Neural cell (in vitro differentiated cells): ENCODE data around the gene GLB1L3. TPM values are rescaled to one million over a fixed set of nuclear protein-coding genes. Genes with fewer than 3 reads are reported as not detected.

Source experiments
- H2AFZ ChIP-seq: fragments of 200-600, 300-800 bp; sonication (generic), shearing (Covaris generic); 2 replicates; pipeline ENCODE4 v1.6.0; 2014; ENCODE audit warnings: low read depth, mild to moderate bottlenecking, antibody characterized with exemption, low read length, moderate library complexity
- H3F3A ChIP-seq: fragments of 200-600 bp; shearing (Covaris generic); 2 replicates; pipeline ENCODE4 v1.6.1; 2016; ENCODE audit warnings: mild to moderate bottlenecking, moderate library complexity, mixed read lengths, antibody characterized with exemption, low read length; ENCODE audit not compliant: insufficient read depth, poor library complexity, severe bottlenecking
- H3K27ac ChIP-seq: fragments of 200-600, 300-800 bp; sonication (generic), shearing (Covaris generic); 2 replicates; pipeline ENCODE4 v1.5.1; 2014; ENCODE audit warnings: mild to moderate bottlenecking, low read length, moderate library complexity
- H3K27me3 ChIP-seq: fragments of 300-800, 200-600 bp; sonication (generic), shearing (Covaris generic); 2 replicates; pipeline ENCODE4 v1.6.0; 2014; ENCODE audit warnings: mild to moderate bottlenecking, low read depth, low read length, moderate library complexity; ENCODE audit not compliant: insufficient read depth
- H3K36me3 ChIP-seq: fragments of 300-800, 200-600 bp; sonication (generic), shearing (Covaris generic); 2 replicates; pipeline ENCODE4 v1.5.1; 2014; ENCODE audit warnings: mild to moderate bottlenecking, antibody characterized with exemption, low read length, moderate library complexity; ENCODE audit not compliant: insufficient read depth
- H3K4me2 ChIP-seq: fragments of 300-800, 200-600 bp; sonication (generic), shearing (Covaris generic); 2 replicates; pipeline ENCODE4 v1.6.0; 2014; ENCODE audit warnings: mild to moderate bottlenecking, low read length
- H3K4me3 ChIP-seq: fragments of 300-800, 200-600 bp; sonication (generic), shearing (Covaris generic); 2 replicates; pipeline ENCODE4 v1.5.1; 2014; ENCODE audit warnings: mild to moderate bottlenecking, low read length, moderate library complexity
- H3K79me2 ChIP-seq: fragments of 200-600 bp; shearing (Covaris generic); replicated peaks from 2 replicates; pipeline ENCODE4 v1.6.0; 2014; ENCODE audit warnings: mild to moderate bottlenecking, low read length, moderate library complexity; ENCODE audit not compliant: insufficient read depth
- H3K9ac ChIP-seq: fragments of 300-800, 200-600 bp; sonication (generic), shearing (Covaris generic); 2 replicates; pipeline ENCODE4 v1.6.1; 2016; ENCODE audit warnings: mild to moderate bottlenecking, low read length, mixed read lengths
- H3K9me2 ChIP-seq: fragments of 200-600 bp; shearing (Covaris generic); 2 replicates; pipeline ENCODE4 v1.6.1; 2016; ENCODE audit warnings: mild to moderate bottlenecking, low read length, mixed read lengths; ENCODE audit not compliant: insufficient read depth
- H3K9me3 ChIP-seq: fragments of 200-600, 300-800 bp; sonication (generic), shearing (Covaris generic); 2 replicates; pipeline ENCODE4 v1.6.1; 2016; ENCODE audit warnings: mild to moderate bottlenecking, mixed run types, low read length, moderate library complexity, mixed read lengths
- H4K20me1 ChIP-seq: fragments of 200-600 bp; shearing (Covaris generic); 2 replicates; pipeline ENCODE4 v1.6.1; 2016; ENCODE audit warnings: mild to moderate bottlenecking, mixed run types; ENCODE audit not compliant: insufficient read depth
- EP300 ChIP-seq: fragments of 450-650 bp; conservative IDR thresholded peaks from 2 replicates; pipeline ENCODE4 v1.6.1; 2014; ENCODE audit warnings: antibody characterized with exemption, mild to moderate bottlenecking, moderate library complexity; ENCODE audit not compliant: poor library complexity, severe bottlenecking
- EZH2 ChIP-seq: fragments of 200-600, 300-800 bp; shearing (Covaris generic), sonication (generic); IDR thresholded peaks from 2 replicates; pipeline ENCODE4 v1.6.1; 2014; ENCODE audit warnings: antibody characterized with exemption, low read length, borderline replicate concordance, mild to moderate bottlenecking; ENCODE audit not compliant: insufficient read depth, poor library complexity, severe bottlenecking
- MXI1 ChIP-seq: fragments of 450-650 bp; conservative IDR thresholded peaks from 2 replicates; pipeline ENCODE4 v1.6.1; 2014; ENCODE audit warnings: antibody characterized with exemption, mild to moderate bottlenecking; ENCODE audit not compliant: poor library complexity, severe bottlenecking
- POLR2AphosphoS5 ChIP-seq: IDR thresholded peaks from 2 replicates; pipeline ENCODE4 v1.6.1; 2012
- RAD21 ChIP-seq: fragments of 450-650 bp; conservative IDR thresholded peaks from 2 replicates; pipeline ENCODE4 v1.6.1; 2014; ENCODE audit warnings: antibody characterized with exemption, mild to moderate bottlenecking, moderate library complexity
- REST ChIP-seq: IDR thresholded peaks from 2 replicates; pipeline ENCODE4 v1.6.1; 2012; ENCODE audit warnings: borderline replicate concordance
- SMC3 ChIP-seq: fragments of 450-650 bp; conservative IDR thresholded peaks from 2 replicates; pipeline ENCODE4 v1.6.1; 2014; ENCODE audit warnings: antibody characterized with exemption, mild to moderate bottlenecking, moderate library complexity; ENCODE audit not compliant: poor library complexity
- TAF1 ChIP-seq: IDR thresholded peaks from 2 replicates; pipeline ENCODE4 v1.6.1; 2012; ENCODE audit warnings: low read depth
- polyA plus RNA-seq: library from polyadenylated mRNA; depleted of rRNA; stranded (reverse); fragments of >200 nt; gene quantifications from 2 replicates; pipeline ENCODE4 v1.2.3, GENCODE V29; 2014
- TF ChIP-seq, protein P1 (sequence below): fragments of 450-650 bp; IDR thresholded peaks from 2 replicates; pipeline ENCODE4 v1.5.1; 2014; ENCODE audit warnings: antibody characterized with exemption, mild to moderate bottlenecking, moderate library complexity; ENCODE audit not compliant: poor library complexity, severe bottlenecking

The GLB1L3 gene
- polyA plus RNA-seq, 1 donor from 2014 or later: 0.19 TPM

GRCh38 chr11:134245434-134245833, 30.7 kb upstream of the GLB1L3 start:
- Histone ChIP-seq H2AFZ (no peak overlapping the region), H3K4me3 (no peak overlapping the region), H3K36me3 (peaks cover 12% of the 10 kb centered on the region), H4K20me1 (no peaks in the 10 kb centered on the region), H3K27me3 (no peaks in the 10 kb centered on the region), H3K9me3 (no peaks in the 10 kb centered on the region), H3F3A (no peaks in the 10 kb centered on the region), H3K4me2 (no peak overlapping the region), H3K27ac (no peak overlapping the region), H3K79me2 (no peaks in the 10 kb centered on the region), H3K9ac (no peak overlapping the region), H3K9me2 (no peaks in the 10 kb centered on the region)
- TF ChIP-seq, protein P1, sequence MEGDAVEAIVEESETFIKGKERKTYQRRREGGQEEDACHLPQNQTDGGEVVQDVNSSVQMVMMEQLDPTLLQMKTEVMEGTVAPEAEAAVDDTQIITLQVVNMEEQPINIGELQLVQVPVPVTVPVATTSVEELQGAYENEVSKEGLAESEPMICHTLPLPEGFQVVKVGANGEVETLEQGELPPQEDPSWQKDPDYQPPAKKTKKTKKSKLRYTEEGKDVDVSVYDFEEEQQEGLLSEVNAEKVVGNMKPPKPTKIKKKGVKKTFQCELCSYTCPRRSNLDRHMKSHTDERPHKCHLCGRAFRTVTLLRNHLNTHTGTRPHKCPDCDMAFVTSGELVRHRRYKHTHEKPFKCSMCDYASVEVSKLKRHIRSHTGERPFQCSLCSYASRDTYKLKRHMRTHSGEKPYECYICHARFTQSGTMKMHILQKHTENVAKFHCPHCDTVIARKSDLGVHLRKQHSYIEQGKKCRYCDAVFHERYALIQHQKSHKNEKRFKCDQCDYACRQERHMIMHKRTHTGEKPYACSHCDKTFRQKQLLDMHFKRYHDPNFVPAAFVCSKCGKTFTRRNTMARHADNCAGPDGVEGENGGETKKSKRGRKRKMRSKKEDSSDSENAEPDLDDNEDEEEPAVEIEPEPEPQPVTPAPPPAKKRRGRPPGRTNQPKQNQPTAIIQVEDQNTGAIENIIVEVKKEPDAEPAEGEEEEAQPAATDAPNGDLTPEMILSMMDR: no peak

DNA sequence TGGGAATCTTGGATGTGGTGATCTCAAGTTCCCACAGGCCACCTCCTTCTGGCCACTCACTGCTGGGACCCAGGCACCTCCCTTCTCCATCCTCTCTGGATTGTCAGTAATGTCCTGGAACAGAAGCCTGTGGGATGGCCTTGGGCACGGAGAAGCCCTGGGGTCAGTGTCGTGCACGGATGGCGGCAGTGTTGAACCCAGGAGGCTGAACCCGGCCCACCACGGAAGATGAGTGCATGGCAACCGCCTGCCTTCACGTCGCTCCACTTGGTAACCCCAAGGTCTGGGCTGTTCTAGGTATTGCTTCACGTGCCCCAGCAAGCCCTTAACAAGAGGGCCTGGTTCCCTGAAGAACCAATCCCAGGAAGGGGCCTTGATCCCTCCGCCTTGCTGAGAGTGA, 30.1 kb upstream of the GLB1L3 start:
- H3K9ac ChIP-seq: no peak overlapping the region
- H3K27ac ChIP-seq: no peak overlapping the region
- no peak overlapping the region for H3K4me3 ChIP-seq
- H4K20me1 ChIP-seq: no peaks in the 10 kb centered on the region
- H3K27me3 ChIP-seq: no peaks in the 10 kb centered on the region
- no peak overlapping the region for H3K4me2 ChIP-seq
- no peak overlapping the region for H2AFZ ChIP-seq
- H3F3A ChIP-seq: no peaks in the 10 kb centered on the region
- H3K9me3 ChIP-seq: no peaks in the 10 kb centered on the region
- peaks cover 16% of the 10 kb centered on the region for H3K36me3 ChIP-seq
- no peaks in the 10 kb centered on the region for H3K79me2 ChIP-seq
- no peaks in the 10 kb centered on the region for H3K9me2 ChIP-seq
- TF ChIP-seq TAF1: no peak

DNA sequence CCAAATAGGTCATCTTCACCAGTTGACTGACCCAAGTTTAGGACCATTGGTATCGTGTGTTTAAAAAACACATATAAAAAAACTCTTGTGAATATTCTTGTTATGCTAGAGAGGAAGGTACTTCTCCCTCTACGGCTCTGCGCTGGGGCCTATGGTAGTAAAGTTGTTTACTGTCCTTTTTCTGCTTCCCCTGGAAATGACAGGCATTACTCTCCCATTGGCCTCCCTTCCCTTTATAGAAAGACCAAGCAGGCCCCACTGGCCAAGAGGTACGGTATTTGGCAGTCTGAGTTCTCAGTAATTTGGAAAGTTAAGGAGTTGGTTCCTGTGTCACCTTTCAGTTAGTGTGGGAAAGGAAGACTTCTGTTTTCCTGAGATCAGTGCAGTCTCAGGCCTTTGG, 29.5 kb upstream of the GLB1L3 start:
- no peak overlapping the region for H3K4me3 ChIP-seq
- H3F3A ChIP-seq: no peaks in the 10 kb centered on the region
- peaks cover 16% of the 10 kb centered on the region for H3K36me3 ChIP-seq
- TF ChIP-seq, protein P1: no peak
- no peak for TF ChIP-seq TAF1
- TF ChIP-seq EP300: no peak
- no peak for TF ChIP-seq POLR2AphosphoS5
- no peak for TF ChIP-seq EZH2
- TF ChIP-seq SMC3: no peak
- TF ChIP-seq RAD21: no peak
- TF ChIP-seq REST: no peak
- TF ChIP-seq MXI1: no peak
- H3K9me2 ChIP-seq: no peaks in the 10 kb centered on the region
- H3K27me3 ChIP-seq: no peaks in the 10 kb centered on the region
- H3K9me3 ChIP-seq: no peaks in the 10 kb centered on the region
- H3K4me2 ChIP-seq: no peak overlapping the region
- H4K20me1 ChIP-seq: no peaks in the 10 kb centered on the region
- H2AFZ ChIP-seq: no peak overlapping the region
- H3K9ac ChIP-seq: no peak overlapping the region
- no peaks in the 10 kb centered on the region for H3K79me2 ChIP-seq
- no peak overlapping the region for H3K27ac ChIP-seq
